Fibroblast of pulmonary artery (primary cell): ENCODE data around the gene CPZ.
"Not testable (repeated sequence)": the region's sequence is repeated elsewhere in the genome, so short reads cannot be mapped to it uniquely, and the experiment has no call there.

Experiments
- DNase-seq: peaks from one replicate; pipeline ENCODE4 v3.0.0-alpha.2; 2010; ENCODE audit warnings: low read depth
- H3K4me3 ChIP-seq: replicated peaks from 2 replicates; pipeline ENCODE4 v1.5.1; 2011; ENCODE audit warnings: low read depth, mild to moderate bottlenecking, control low read depth, low read length, moderate library complexity
- CTCF ChIP-seq: IDR thresholded peaks from 2 replicates; pipeline ENCODE4 v1.5.1; 2011; ENCODE audit warnings: mild to moderate bottlenecking, control low read depth, low read length, inconsistent platforms; ENCODE audit errors: missing control alignments

Gene CPZ

GRCh38 chr4:8574796-8575370 lies 17.7 kb upstream of the CPZ start:
- no peak for DNase-seq
- TF ChIP-seq CTCF = no peak

GRCh38 chr4:8575457-8575856 lies 17.1 kb upstream of the CPZ start:
- TF ChIP-seq CTCF = no peak
- no peak overlapping the region for H3K4me3 ChIP-seq
- no peak for DNase-seq

More at GRCh38 chr4:8574796-8575370, 17.7 kb upstream of the CPZ start:
- H3K4me3 ChIP-seq = no peak overlapping the region

- not testable (repeated sequence) for DNase-seq, H3K4me3 ChIP-seq
Observed at GRCh38 chr4:8576591-8576990, 16.0 kb upstream of the CPZ start.

GRCh38 chr4:8577046-8577445 lies 15.5 kb upstream of the CPZ start:
- DNase-seq = no peak
- no peak overlapping the region for H3K4me3 ChIP-seq
- no peak for TF ChIP-seq CTCF

- no peak for TF ChIP-seq CTCF
- DNase-seq = no peak
- no peak overlapping the region for H3K4me3 ChIP-seq
Observed at GRCh38 chr4:8577972-8578371, 14.6 kb upstream of the CPZ start.

- no peak overlapping the region for H3K4me3 ChIP-seq
- no peak for DNase-seq
- TF ChIP-seq CTCF = no peak
Observed at GRCh38 chr4:8578717-8579116, 13.8 kb upstream of the CPZ start.

GRCh38 chr4:8579526-8580320 lies 12.8 kb upstream of the CPZ start:
- no peak for TF ChIP-seq CTCF
- no peak overlapping the region for H3K4me3 ChIP-seq
- no peak for DNase-seq
